Activated CD4-positive, alpha-beta T cell treated with anti-CD3 and anti-CD28 coated beads, Interleukin-2, amount 10 ng/mL, durations not matched to agents 24 days and 14 days (primary cell): ENCODE results near the gene NCOA6. TPM values are rescaled to one million over a fixed set of nuclear protein-coding genes. Genes with fewer than 3 reads are reported as not detected.

ENCODE experiments used
- DNase-seq: peaks from one replicate; pipeline ENCODE4 v3.0.0; 2022
- H3K27ac Mint-ChIP-seq: one replicate; pipeline ENCODE4 v1.8.0; 2022; ENCODE audit warnings: mild to moderate bottlenecking, mixed read lengths
- H3K27me3 Mint-ChIP-seq: one replicate; pipeline ENCODE4 v1.8.0; 2022; ENCODE audit warnings: mixed read lengths
- H3K36me3 Mint-ChIP-seq: one replicate; pipeline ENCODE4 v1.8.0; 2022; ENCODE audit warnings: low read depth, mild to moderate bottlenecking, mixed read lengths
- H3K4me1 Mint-ChIP-seq: one replicate; pipeline ENCODE4 v1.8.0; 2021; ENCODE audit warnings: mixed read lengths
- H3K4me3 Mint-ChIP-seq: one replicate; pipeline ENCODE4 v1.8.0; 2022; ENCODE audit warnings: mild to moderate bottlenecking, moderate library complexity, mixed read lengths
- H3K9me3 Mint-ChIP-seq: one replicate; pipeline ENCODE4 v1.8.0; 2021; ENCODE audit warnings: mixed read lengths
- intact Hi-C: fragments of 100-400 bp; cut with micrococcal nuclease; formaldehyde crosslinking; loops from one replicate; pipeline ENCODE4 v1.15.1; 2023
- total RNA-seq: library from RNA; stranded (reverse); gene quantifications from 2 replicates; pipeline ENCODE4 v1.2.3, GENCODE V29; 2022

NCOA6 gene
- total RNA-seq, 1 donor from 2014 or later: 25.1 TPM

- peaks cover 2% of the 10 kb centered on the region for H3K4me1 Mint-ChIP-seq
- H3K36me3 Mint-ChIP-seq: peaks cover 26% of the 10 kb centered on the region
- H3K27ac Mint-ChIP-seq: no peak overlapping the region
- intact Hi-C loops: no loop called here
- no peaks in the 10 kb centered on the region for H3K9me3 Mint-ChIP-seq
- H3K27me3 Mint-ChIP-seq: no peaks in the 10 kb centered on the region
- DNase-seq: peak; percentile 33
- no peak overlapping the region for H3K4me3 Mint-ChIP-seq
These were observed 49.3 kb downstream of the NCOA6 start for GRCh38 chr20:34776177-34776576.

- Mint-ChIP-seq H3K4me3 (no peak overlapping the region), H3K27ac (no peak overlapping the region), H3K9me3 (no peaks in the 10 kb centered on the region), H3K36me3 (peaks cover 24% of the 10 kb centered on the region), H3K27me3 (no peaks in the 10 kb centered on the region), H3K4me1 (peaks cover 2% of the 10 kb centered on the region)
- DNase-seq: no peak
- intact Hi-C loops: no loop called here
These were observed 50.6 kb downstream of the NCOA6 start for GRCh38 chr20:34774886-34775285.

GRCh38 chr20:34774449-34774848, 51.0 kb downstream of the NCOA6 start:
- DNase-seq: no peak
- H3K4me3 Mint-ChIP-seq: no peak overlapping the region
- no peaks in the 10 kb centered on the region for H3K9me3 Mint-ChIP-seq
- no peaks in the 10 kb centered on the region for H3K4me1 Mint-ChIP-seq
- peaks cover 24% of the 10 kb centered on the region for H3K36me3 Mint-ChIP-seq
- no peaks in the 10 kb centered on the region for H3K27me3 Mint-ChIP-seq
- intact Hi-C loops: no loop called here
- no peak overlapping the region for H3K27ac Mint-ChIP-seq

- DNase-seq: no peak
- Mint-ChIP-seq H3K9me3 (no peaks in the 10 kb centered on the region), H3K4me1 (no peaks in the 10 kb centered on the region), H3K4me3 (no peak overlapping the region), H3K36me3 (peaks cover 26% of the 10 kb centered on the region), H3K27ac (no peak overlapping the region), H3K27me3 (no peaks in the 10 kb centered on the region)
- intact Hi-C loops: no loop called here
These were observed 51.7 kb downstream of the NCOA6 start for GRCh38 chr20:34773726-34774125.

GRCh38 chr20:34772437-34772836, 53.0 kb downstream of the NCOA6 start:
- H3K27ac Mint-ChIP-seq: no peak overlapping the region
- intact Hi-C loops: no loop called here
- no peaks in the 10 kb centered on the region for H3K9me3 Mint-ChIP-seq
- H3K27me3 Mint-ChIP-seq: no peaks in the 10 kb centered on the region
- H3K4me1 Mint-ChIP-seq: no peaks in the 10 kb centered on the region
- H3K4me3 Mint-ChIP-seq: no peak overlapping the region
- peaks cover 33% of the 10 kb centered on the region for H3K36me3 Mint-ChIP-seq
- DNase-seq: no peak

- no peaks in the 10 kb centered on the region for H3K4me1 Mint-ChIP-seq
- H3K4me3 Mint-ChIP-seq: no peak overlapping the region
- intact Hi-C loops: no loop called here
- DNase-seq: no peak
- H3K27me3 Mint-ChIP-seq: no peaks in the 10 kb centered on the region
- peaks cover 36% of the 10 kb centered on the region for H3K36me3 Mint-ChIP-seq
- no peaks in the 10 kb centered on the region for H3K9me3 Mint-ChIP-seq
- H3K27ac Mint-ChIP-seq: no peak overlapping the region
These were observed 53.8 kb downstream of the NCOA6 start for GRCh38 chr20:34771680-34772081.

GRCh38 chr20:34768096-34768495, 57.4 kb downstream of the NCOA6 start:
- no peaks in the 10 kb centered on the region for H3K9me3 Mint-ChIP-seq
- no peak overlapping the region for H3K4me3 Mint-ChIP-seq
- H3K36me3 Mint-ChIP-seq: peaks cover 28% of the 10 kb centered on the region
- intact Hi-C loops: loop anchor here (2.0 to 5.0 kb wide), 2 partner anchors 61 to 229 kb away; no protein-coding TSS in a partner anchor
- no peak overlapping the region for H3K27ac Mint-ChIP-seq
- no peak for DNase-seq
- no peaks in the 10 kb centered on the region for H3K4me1 Mint-ChIP-seq
- no peaks in the 10 kb centered on the region for H3K27me3 Mint-ChIP-seq

GRCh38 chr20:34762031-34762555, 63.4 kb downstream of the NCOA6 start:
- intact Hi-C loops: no loop called here
- H3K36me3 Mint-ChIP-seq: peaks cover 44% of the 10 kb centered on the region
- no peaks in the 10 kb centered on the region for H3K27me3 Mint-ChIP-seq
- no peak overlapping the region for H3K4me3 Mint-ChIP-seq
- no peaks in the 10 kb centered on the region for H3K9me3 Mint-ChIP-seq
- DNase-seq: no peak
- H3K27ac Mint-ChIP-seq: no peak overlapping the region
- no peaks in the 10 kb centered on the region for H3K4me1 Mint-ChIP-seq

GRCh38 chr20:34755367-34755766, 70.1 kb downstream of the NCOA6 start:
- Mint-ChIP-seq H3K4me3 (no peak overlapping the region), H3K27ac (no peak overlapping the region), H3K9me3 (no peaks in the 10 kb centered on the region), H3K36me3 (peaks cover 39% of the 10 kb centered on the region), H3K4me1 (no peaks in the 10 kb centered on the region), H3K27me3 (no peaks in the 10 kb centered on the region)
- intact Hi-C loops: no loop called here
- no peak for DNase-seq

- no peak overlapping the region for H3K27ac Mint-ChIP-seq
- no peak overlapping the region for H3K4me3 Mint-ChIP-seq
- DNase-seq: no peak
- H3K4me1 Mint-ChIP-seq: no peaks in the 10 kb centered on the region
- H3K9me3 Mint-ChIP-seq: no peaks in the 10 kb centered on the region
- intact Hi-C loops: no loop called here
- no peaks in the 10 kb centered on the region for H3K27me3 Mint-ChIP-seq
- peaks cover 43% of the 10 kb centered on the region for H3K36me3 Mint-ChIP-seq
These were observed 70.8 kb downstream of the NCOA6 start for GRCh38 chr20:34754611-34755010.

GRCh38 chr20:34753706-34754461, 71.6 kb downstream of the NCOA6 start:
- Mint-ChIP-seq H3K27me3 (no peaks in the 10 kb centered on the region), H3K4me1 (no peaks in the 10 kb centered on the region), H3K4me3 (no peak overlapping the region), H3K36me3 (peaks cover 42% of the 10 kb centered on the region), H3K9me3 (no peaks in the 10 kb centered on the region), H3K27ac (no peak overlapping the region)
- intact Hi-C loops: no loop called here
- DNase-seq: no peak

GRCh38 chr20:34751453-34751852, 74.0 kb downstream of the NCOA6 start:
- no peak for DNase-seq
- no peaks in the 10 kb centered on the region for H3K27me3 Mint-ChIP-seq
- H3K27ac Mint-ChIP-seq: no peak overlapping the region
- no peaks in the 10 kb centered on the region for H3K9me3 Mint-ChIP-seq
- intact Hi-C loops: no loop called here
- H3K4me1 Mint-ChIP-seq: peaks cover 6% of the 10 kb centered on the region
- H3K36me3 Mint-ChIP-seq: peaks cover 35% of the 10 kb centered on the region
- no peak overlapping the region for H3K4me3 Mint-ChIP-seq

GRCh38 chr20:34750484-34750883, 75.0 kb downstream of the NCOA6 start:
- H3K9me3 Mint-ChIP-seq: no peaks in the 10 kb centered on the region
- H3K4me3 Mint-ChIP-seq: no peak overlapping the region
- H3K4me1 Mint-ChIP-seq: peaks cover 6% of the 10 kb centered on the region
- H3K36me3 Mint-ChIP-seq: peaks cover 38% of the 10 kb centered on the region
- no peaks in the 10 kb centered on the region for H3K27me3 Mint-ChIP-seq
- H3K27ac Mint-ChIP-seq: no peak overlapping the region
- intact Hi-C loops: no loop called here
- no peak for DNase-seq

GRCh38 chr20:34748709-34749108, 76.7 kb downstream of the NCOA6 start:
- no peak overlapping the region for H3K4me3 Mint-ChIP-seq
- H3K9me3 Mint-ChIP-seq: no peaks in the 10 kb centered on the region
- H3K36me3 Mint-ChIP-seq: peaks cover 35% of the 10 kb centered on the region
- H3K4me1 Mint-ChIP-seq: peaks cover 6% of the 10 kb centered on the region
- no peak overlapping the region for H3K27ac Mint-ChIP-seq
- no peaks in the 10 kb centered on the region for H3K27me3 Mint-ChIP-seq
- DNase-seq: no peak
- intact Hi-C loops: no loop called here

- intact Hi-C loops: no loop called here
- peaks cover 42% of the 10 kb centered on the region for H3K36me3 Mint-ChIP-seq
- H3K4me1 Mint-ChIP-seq: peaks cover 6% of the 10 kb centered on the region
- no peak overlapping the region for H3K4me3 Mint-ChIP-seq
- no peaks in the 10 kb centered on the region for H3K27me3 Mint-ChIP-seq
- H3K9me3 Mint-ChIP-seq: no peaks in the 10 kb centered on the region
- no peak for DNase-seq
- H3K27ac Mint-ChIP-seq: peak overlapping the region; percentile 14
These were observed 78.0 kb downstream of the NCOA6 start for GRCh38 chr20:34747479-34747878.
